ENCODE results near the gene MACROD2.

DNA sequence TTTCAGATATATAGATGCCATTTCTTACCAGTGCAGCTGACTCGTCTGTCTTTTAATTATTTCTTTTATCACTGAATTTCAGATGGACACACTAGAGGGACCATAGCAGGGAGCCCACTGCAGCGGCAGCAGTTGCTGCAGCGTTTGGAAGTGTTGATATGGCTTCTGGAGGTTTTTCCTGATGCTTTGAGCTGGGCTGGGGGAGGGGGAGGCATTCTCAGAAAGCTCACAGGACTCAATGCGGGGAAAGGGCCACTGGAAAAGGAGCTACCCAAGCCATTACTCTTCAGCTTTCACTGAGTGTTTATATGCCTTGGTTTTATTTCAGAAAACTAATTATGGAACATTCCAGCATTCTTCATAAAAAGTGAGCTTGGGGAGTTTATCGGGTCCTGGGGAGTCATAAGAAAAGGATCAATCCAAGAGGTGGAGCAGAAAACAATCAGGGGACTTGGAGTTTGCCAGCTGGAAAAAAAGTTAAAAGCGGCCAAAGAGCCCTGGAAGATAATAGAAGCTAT, 1082.5 kb downstream of the MACROD2 start:
- TF ChIP-seq, protein P1, sequence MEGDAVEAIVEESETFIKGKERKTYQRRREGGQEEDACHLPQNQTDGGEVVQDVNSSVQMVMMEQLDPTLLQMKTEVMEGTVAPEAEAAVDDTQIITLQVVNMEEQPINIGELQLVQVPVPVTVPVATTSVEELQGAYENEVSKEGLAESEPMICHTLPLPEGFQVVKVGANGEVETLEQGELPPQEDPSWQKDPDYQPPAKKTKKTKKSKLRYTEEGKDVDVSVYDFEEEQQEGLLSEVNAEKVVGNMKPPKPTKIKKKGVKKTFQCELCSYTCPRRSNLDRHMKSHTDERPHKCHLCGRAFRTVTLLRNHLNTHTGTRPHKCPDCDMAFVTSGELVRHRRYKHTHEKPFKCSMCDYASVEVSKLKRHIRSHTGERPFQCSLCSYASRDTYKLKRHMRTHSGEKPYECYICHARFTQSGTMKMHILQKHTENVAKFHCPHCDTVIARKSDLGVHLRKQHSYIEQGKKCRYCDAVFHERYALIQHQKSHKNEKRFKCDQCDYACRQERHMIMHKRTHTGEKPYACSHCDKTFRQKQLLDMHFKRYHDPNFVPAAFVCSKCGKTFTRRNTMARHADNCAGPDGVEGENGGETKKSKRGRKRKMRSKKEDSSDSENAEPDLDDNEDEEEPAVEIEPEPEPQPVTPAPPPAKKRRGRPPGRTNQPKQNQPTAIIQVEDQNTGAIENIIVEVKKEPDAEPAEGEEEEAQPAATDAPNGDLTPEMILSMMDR (IDR thresholded peaks at IDR 0.05) = no peak
- no peak for TF ChIP-seq EZH2 (IDR thresholded peaks at IDR 0.05; ENCODE audit: borderline replicate concordance, insufficient read depth, low read depth, low read length, poor library complexity, severe bottlenecking)
